Keratinocyte (primary cell): ENCODE data around the gene CNTNAP2. TPM values are rescaled to one million over a fixed set of nuclear protein-coding genes. Genes with fewer than 3 reads are reported as not detected.

Source experiments
- DNase-seq: peaks from one replicate; pipeline ENCODE4 v3.0.0-alpha.2; 2011; ENCODE audit warnings: low read depth, missing footprints, low spot score
- FAIRE-seq: peaks from 2 replicates; lab custom pipeline; 2011; peaks lifted over from hg19 to GRCh38; lab: Jason Lieb, UNC
- H2AFZ ChIP-seq: 2 replicates; pipeline ENCODE4 v1.6.0; 2012; ENCODE audit warnings: low read length, control low read depth, inconsistent platforms; ENCODE audit not compliant: control insufficient read depth
- H3K27ac ChIP-seq: 2 replicates; pipeline ENCODE4 v1.5.1; 2011; ENCODE audit warnings: low read length; ENCODE audit not compliant: control insufficient read depth, insufficient read depth
- H3K27me3 ChIP-seq: 3 replicates; pipeline ENCODE4 v1.6.0; 2011; ENCODE audit warnings: low read length; ENCODE audit not compliant: control insufficient read depth, insufficient read depth; ENCODE audit errors: extremely low read depth
- H3K36me3 ChIP-seq, 2 experiments: 2 replicates in 1 of 2; 3 replicates in 1 of 2; pipeline ENCODE4 v1.5.1; 2011; ENCODE audit warnings: low read length in 2 of 2, mild to moderate bottlenecking in 1 of 2; ENCODE audit not compliant: control insufficient read depth in 2 of 2, insufficient read depth in 2 of 2; ENCODE audit errors: extremely low read depth in 1 of 2
- H3K4me1 ChIP-seq: 3 replicates; pipeline ENCODE4 v1.5.1; 2011; ENCODE audit warnings: low read length; ENCODE audit not compliant: control insufficient read depth, insufficient read depth; ENCODE audit errors: extremely low read depth
- H3K4me2 ChIP-seq: 3 replicates; pipeline ENCODE4 v1.6.0; 2011; ENCODE audit warnings: low read depth, low read length; ENCODE audit not compliant: control insufficient read depth, insufficient read depth; ENCODE audit errors: extremely low read depth
- H3K4me3 ChIP-seq, 3 experiments: fragments of 200-600 bp in 1 of 3; sonication (generic) in 1 of 3; 2 replicates in 2 of 3; 3 replicates in 1 of 3; pipeline ENCODE4 v1.5.1; 2011 to 2016; ENCODE audit warnings: low read length in 3 of 3, mild to moderate bottlenecking in 3 of 3, control low read depth in 2 of 3, inconsistent platforms in 1 of 3, low read depth in 1 of 3, mixed read lengths in 1 of 3, mixed run types in 1 of 3, moderate library complexity in 1 of 3; ENCODE audit not compliant: control insufficient read depth in 2 of 3, insufficient read depth in 2 of 3; ENCODE audit errors: extremely low read depth in 1 of 3
- H3K79me2 ChIP-seq: 2 replicates; pipeline ENCODE4 v1.6.0; 2012; ENCODE audit warnings: low read length; ENCODE audit not compliant: control insufficient read depth, insufficient read depth
- H3K9ac ChIP-seq: 3 replicates; pipeline ENCODE4 v1.6.0; 2011; ENCODE audit warnings: low read length; ENCODE audit not compliant: control insufficient read depth, insufficient read depth; ENCODE audit errors: extremely low read depth
- H3K9me1 ChIP-seq: 3 replicates; pipeline ENCODE4 v1.6.0; 2011; ENCODE audit warnings: low read length; ENCODE audit not compliant: control insufficient read depth, insufficient read depth; ENCODE audit errors: extremely low read depth
- H3K9me3 ChIP-seq: 2 replicates; pipeline ENCODE4 v1.5.1; 2012; ENCODE audit warnings: low read depth, low read length; ENCODE audit not compliant: control insufficient read depth
- H4K20me1 ChIP-seq: 3 replicates; pipeline ENCODE4 v1.6.0; 2011; ENCODE audit warnings: low read length; ENCODE audit not compliant: control insufficient read depth, insufficient read depth; ENCODE audit errors: extremely low read depth
- CTCF ChIP-seq, 3 experiments: IDR thresholded peaks in 1 of 3; conservative IDR thresholded peaks in 1 of 3; optimal IDR thresholded peaks in 1 of 3; 2 replicates in 2 of 3; 3 replicates in 1 of 3; pipeline versions ENCODE3 to v1.5.1; 2011; ENCODE audit warnings: low read length in 3 of 3, mild to moderate bottlenecking in 3 of 3, moderate library complexity in 2 of 3, control low read depth in 1 of 3, inconsistent platforms in 1 of 3; ENCODE audit not compliant: insufficient read depth in 2 of 3; ENCODE audit errors: extremely low read depth in 1 of 3
- EZH2 ChIP-seq: IDR thresholded peaks from one replicate; pipeline ENCODE4 v1.6.1; 2012; ENCODE audit warnings: inconsistent platforms, mild to moderate bottlenecking, low read length, moderate library complexity
- dilution Hi-C: fragments of 300-500 bp; cut with MboI; formaldehyde crosslinking; loops from one replicate; pipeline ENCODE4 v1.7.0; 2020; ENCODE audit warnings: low sequenced_read_pairs; ENCODE audit not compliant: extremely low pct_ligation_motif_present
- polyA plus RNA-seq, 5 experiments: library from polyadenylated mRNA; depleted of rRNA in 3 of 5; stranded (reverse) in 3 of 5; stranded (forward) in 1 of 5; unstranded in 1 of 5; fragments of >200 nt; gene quantifications; 1 replicate in 1 of 5; 2 replicates in 3 of 5; 3 replicates in 1 of 5; pipeline versions ENCODE4 v1.2.1 to v1.2.3, GENCODE V29; 2011 to 2012; ENCODE audit warnings: missing spikeins in 2 of 5, low read depth in 1 of 5, low replicate concordance in 1 of 5

CNTNAP2 gene
- polyA plus RNA-seq, 1 donor (not counting 4 experiments of a cell fraction or from before 2014, with no cell fraction given): 1.4 TPM

GRCh38 chr7:148056406-148056805 lies 1939.8 kb downstream of the CNTNAP2 start:
- no peaks in the 10 kb centered on the region for H3K9me3 ChIP-seq
- no peak overlapping the region for H3K4me2 ChIP-seq
- H3K4me3 ChIP-seq: no peak overlapping the region
- H3K9ac ChIP-seq: no peak overlapping the region
- H3K27me3 ChIP-seq: no peaks in the 10 kb centered on the region
- no peak for FAIRE-seq
- TF ChIP-seq CTCF (optimal IDR thresholded peaks at IDR 0.05 in 1 of 3, IDR thresholded peaks at IDR 0.05 in 1 of 3, conservative IDR thresholded peaks at IDR 0.05 in 1 of 3; ENCODE audit: extremely low read depth in 1 of 3, insufficient read depth in 2 of 3, low read length in 3 of 3): no peak
- no peak for TF ChIP-seq EZH2
- no peaks in the 10 kb centered on the region for H3K79me2 ChIP-seq
- no peaks in the 10 kb centered on the region for H3K36me3 ChIP-seq
- no peaks in the 10 kb centered on the region for H3K9me1 ChIP-seq
- H3K27ac ChIP-seq: no peak overlapping the region
- no peak overlapping the region for H2AFZ ChIP-seq
- no peaks in the 10 kb centered on the region for H4K20me1 ChIP-seq
- DNase-seq: no peak
- dilution Hi-C loops: no loop called here
- H3K4me1 ChIP-seq: no peaks in the 10 kb centered on the region

GRCh38 chr7:148058092-148058491 lies 1941.5 kb downstream of the CNTNAP2 start:
- Histone ChIP-seq H3K9me1 (no peaks in the 10 kb centered on the region), H3K9me3 (no peaks in the 10 kb centered on the region), H3K27ac (no peak overlapping the region), H2AFZ (no peak overlapping the region), H3K4me1 (no peaks in the 10 kb centered on the region), H4K20me1 (no peaks in the 10 kb centered on the region), H3K79me2 (no peaks in the 10 kb centered on the region), H3K4me3 (no peak overlapping the region), H3K4me2 (no peak overlapping the region), H3K9ac (no peak overlapping the region), H3K36me3 (no peaks in the 10 kb centered on the region), H3K27me3 (no peaks in the 10 kb centered on the region)
- FAIRE-seq: no peak
- dilution Hi-C loops: no loop called here
- TF ChIP-seq EZH2: no peak
- no peak for TF ChIP-seq CTCF (optimal IDR thresholded peaks at IDR 0.05 in 1 of 3, IDR thresholded peaks at IDR 0.05 in 1 of 3, conservative IDR thresholded peaks at IDR 0.05 in 1 of 3; ENCODE audit: extremely low read depth in 1 of 3, insufficient read depth in 2 of 3, low read length in 3 of 3)
- DNase-seq: no peak
